GM12874 (cell line): ENCODE results near the gene FUZ.

ENCODE experiments used
- TF ChIP-seq, protein P1 (sequence below): IDR thresholded peaks from 2 replicates; pipeline ENCODE4 v1.5.1; 2011; ENCODE audit warnings: low read depth, mild to moderate bottlenecking, control low read depth, low read length, moderate library complexity; ENCODE audit not compliant: insufficient read depth

Gene FUZ

DNA sequence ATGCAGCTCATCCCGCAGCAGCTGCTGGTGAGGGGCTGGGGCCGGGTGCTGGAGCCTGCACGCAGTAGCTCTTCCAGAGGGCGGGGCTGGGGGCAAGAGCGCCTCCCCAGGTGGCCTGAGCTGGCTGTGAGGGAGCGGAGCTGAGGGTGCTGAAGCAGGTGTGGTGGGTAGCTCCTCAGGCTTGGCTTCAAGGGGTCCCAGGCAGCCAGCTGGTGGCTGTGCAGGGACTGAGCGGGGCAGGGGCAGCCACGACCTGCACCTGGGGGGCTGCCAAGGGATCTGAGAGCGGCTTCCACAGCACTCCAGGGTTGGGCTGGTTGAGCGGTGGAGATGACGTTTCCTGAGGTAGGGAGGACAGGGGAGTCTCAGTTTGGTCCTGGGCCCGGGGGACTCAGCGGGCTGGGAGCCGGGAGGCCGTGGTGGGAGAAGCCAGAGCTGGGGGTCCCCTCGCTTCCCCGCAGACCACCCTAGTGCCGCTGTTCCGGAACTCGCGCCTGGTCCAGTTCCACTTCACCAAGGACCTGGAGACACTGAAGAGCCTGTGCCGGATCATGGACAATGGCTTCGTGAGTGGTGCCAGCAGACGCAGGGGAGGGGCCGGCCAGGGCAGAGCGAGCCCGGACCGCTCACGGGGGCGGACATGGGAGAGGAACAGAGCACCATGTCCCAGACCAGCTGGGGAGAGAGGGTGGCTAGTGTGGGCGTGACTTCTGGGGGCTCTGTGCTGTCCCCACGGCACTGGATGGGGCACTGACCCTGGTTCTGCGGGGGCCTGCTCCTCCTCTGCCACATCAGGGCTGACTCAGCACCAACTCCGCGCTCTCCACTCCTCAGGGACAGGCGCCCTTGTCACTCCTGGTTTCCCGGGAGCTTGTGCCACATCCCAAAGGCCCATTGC is 45.2 kb upstream of the FUZ start:
- TF ChIP-seq, protein P1, sequence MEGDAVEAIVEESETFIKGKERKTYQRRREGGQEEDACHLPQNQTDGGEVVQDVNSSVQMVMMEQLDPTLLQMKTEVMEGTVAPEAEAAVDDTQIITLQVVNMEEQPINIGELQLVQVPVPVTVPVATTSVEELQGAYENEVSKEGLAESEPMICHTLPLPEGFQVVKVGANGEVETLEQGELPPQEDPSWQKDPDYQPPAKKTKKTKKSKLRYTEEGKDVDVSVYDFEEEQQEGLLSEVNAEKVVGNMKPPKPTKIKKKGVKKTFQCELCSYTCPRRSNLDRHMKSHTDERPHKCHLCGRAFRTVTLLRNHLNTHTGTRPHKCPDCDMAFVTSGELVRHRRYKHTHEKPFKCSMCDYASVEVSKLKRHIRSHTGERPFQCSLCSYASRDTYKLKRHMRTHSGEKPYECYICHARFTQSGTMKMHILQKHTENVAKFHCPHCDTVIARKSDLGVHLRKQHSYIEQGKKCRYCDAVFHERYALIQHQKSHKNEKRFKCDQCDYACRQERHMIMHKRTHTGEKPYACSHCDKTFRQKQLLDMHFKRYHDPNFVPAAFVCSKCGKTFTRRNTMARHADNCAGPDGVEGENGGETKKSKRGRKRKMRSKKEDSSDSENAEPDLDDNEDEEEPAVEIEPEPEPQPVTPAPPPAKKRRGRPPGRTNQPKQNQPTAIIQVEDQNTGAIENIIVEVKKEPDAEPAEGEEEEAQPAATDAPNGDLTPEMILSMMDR: no peak

DNA sequence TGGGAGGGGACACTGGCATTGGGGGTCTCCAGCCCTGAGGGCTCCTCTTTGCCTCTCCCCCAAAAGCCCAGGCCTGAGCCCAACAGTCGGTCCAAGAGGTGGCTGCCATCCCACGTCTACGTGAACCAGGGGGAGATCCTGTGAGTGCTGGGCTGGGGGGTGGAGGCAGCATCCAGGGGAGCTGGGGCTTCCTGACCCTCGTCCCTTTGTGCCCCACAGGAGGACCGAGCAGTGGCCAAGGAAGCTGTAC is 44.7 kb upstream of the FUZ start:
- TF ChIP-seq, protein P1: no peak

DNA sequence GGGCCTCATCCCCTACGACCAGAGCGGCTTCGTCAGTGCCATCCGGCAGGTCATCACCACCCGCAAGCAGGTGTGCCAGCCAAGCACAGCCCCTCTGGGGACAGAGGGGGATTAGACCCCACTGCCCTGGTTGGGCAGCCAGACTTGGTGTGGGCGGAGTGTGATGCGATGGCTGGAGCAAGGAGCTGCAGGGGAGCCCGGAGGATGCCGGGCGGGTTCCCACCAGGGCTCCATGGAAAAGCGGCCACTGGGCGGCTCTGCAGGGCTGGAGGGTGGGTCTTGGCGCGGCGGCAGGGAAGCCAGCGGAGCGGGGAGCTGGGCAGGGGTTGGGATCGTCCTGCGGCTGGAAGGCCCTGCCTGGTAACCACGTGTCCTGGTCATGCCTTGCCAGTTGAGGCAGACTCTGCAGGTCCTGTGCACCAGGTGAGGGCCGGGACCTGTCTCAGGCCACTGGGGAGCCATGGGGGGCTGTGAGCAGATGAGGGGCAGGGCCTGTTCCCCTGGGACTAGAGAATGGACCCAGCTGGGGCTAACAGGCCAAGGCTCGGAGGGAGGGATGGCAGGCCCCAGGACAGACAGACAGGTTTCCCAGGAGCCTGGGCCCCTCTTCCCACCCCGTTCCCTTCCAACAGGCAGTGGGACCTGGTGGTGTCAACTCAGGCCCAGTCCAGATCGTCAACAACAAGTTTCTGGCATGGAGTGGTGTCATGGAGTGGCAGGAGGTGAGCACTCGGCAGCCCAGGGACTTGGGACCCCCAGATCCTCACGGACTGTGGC is 44.2 kb upstream of the FUZ start:
- TF ChIP-seq, protein P1: no peak

GRCh38 chr19:49856574-49857021 is 43.5 kb upstream of the FUZ start:
- TF ChIP-seq, protein P1: no peak

GRCh38 chr19:49855676-49856573 is 42.8 kb upstream of the FUZ start:
- TF ChIP-seq, protein P1: no peak

DNA sequence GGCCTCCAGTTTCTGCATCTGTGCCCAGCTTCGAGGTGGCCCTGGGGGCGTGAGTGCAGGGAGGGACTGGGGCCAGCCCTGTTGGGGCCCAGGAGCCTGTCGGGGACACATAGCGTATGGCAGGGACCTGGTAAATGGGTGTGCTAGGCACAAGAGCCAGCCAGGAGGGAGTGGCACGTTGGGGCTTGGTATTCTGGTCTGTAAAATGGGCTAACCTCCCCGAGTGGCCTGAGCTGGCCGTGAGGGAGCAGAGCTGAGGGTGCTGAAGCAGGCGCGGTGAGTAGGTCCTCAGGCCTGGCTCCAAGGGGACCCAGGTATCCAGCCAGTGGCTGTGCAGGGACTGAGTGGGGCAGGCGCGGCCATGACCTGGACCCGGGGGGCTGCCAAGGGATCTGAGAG is 42.2 kb upstream of the FUZ start:
- TF ChIP-seq, protein P1: no peak
